ENCODE measurements around the gene SUPT6H.

DNA sequence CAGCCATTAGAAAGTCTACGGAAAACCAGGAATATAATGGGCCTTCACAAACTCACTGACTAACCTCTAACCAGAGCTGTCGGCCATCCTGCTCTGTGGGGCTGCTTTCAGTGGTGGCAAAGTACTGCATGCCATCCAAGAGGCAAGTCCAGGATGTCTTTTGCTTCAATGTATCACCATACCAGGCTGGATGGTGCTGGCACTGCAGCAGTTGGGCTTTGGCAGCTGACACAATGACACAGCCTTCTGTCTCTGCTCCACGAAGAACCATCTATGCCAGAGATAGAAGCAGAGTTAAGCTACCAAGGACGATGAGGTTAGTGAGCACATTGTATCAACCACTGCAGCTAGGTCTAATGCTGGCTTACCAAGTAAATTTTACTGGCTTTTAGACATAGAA is 38.3 kb upstream of the SUPT6H start:
- TF ChIP-seq NFYB (CRISPR knock-in tag; conservative IDR thresholded peaks at IDR 0.05; ENCODE audit: low read depth) = no peak
- TF ChIP-seq, protein P1, sequence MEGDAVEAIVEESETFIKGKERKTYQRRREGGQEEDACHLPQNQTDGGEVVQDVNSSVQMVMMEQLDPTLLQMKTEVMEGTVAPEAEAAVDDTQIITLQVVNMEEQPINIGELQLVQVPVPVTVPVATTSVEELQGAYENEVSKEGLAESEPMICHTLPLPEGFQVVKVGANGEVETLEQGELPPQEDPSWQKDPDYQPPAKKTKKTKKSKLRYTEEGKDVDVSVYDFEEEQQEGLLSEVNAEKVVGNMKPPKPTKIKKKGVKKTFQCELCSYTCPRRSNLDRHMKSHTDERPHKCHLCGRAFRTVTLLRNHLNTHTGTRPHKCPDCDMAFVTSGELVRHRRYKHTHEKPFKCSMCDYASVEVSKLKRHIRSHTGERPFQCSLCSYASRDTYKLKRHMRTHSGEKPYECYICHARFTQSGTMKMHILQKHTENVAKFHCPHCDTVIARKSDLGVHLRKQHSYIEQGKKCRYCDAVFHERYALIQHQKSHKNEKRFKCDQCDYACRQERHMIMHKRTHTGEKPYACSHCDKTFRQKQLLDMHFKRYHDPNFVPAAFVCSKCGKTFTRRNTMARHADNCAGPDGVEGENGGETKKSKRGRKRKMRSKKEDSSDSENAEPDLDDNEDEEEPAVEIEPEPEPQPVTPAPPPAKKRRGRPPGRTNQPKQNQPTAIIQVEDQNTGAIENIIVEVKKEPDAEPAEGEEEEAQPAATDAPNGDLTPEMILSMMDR (IDR thresholded peaks at IDR 0.05) = no peak
- TF ChIP-seq, protein P2, sequence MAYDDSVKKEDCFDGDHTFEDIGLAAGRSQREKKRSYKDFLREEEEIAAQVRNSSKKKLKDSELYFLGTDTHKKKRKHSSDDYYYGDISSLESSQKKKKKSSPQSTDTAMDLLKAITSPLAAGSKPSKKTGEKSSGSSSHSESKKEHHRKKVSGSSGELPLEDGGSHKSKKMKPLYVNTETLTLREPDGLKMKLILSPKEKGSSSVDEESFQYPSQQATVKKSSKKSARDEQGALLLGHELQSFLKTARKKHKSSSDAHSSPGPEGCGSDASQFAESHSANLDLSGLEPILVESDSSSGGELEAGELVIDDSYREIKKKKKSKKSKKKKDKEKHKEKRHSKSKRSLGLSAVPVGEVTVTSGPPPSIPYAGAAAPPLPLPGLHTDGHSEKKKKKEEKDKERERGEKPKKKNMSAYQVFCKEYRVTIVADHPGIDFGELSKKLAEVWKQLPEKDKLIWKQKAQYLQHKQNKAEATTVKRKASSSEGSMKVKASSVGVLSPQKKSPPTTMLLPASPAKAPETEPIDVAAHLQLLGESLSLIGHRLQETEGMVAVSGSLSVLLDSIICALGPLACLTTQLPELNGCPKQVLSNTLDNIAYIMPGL (CRISPR knock-in tag; IDR thresholded peaks at IDR 0.05) = no peak
- no peak for TF ChIP-seq CBFB (CRISPR knock-in tag; IDR thresholded peaks at IDR 0.05; ENCODE audit: low read depth)
- TF ChIP-seq RORB (CRISPR knock-in tag; IDR thresholded peaks at IDR 0.05) = no peak
- TF ChIP-seq, protein P3, sequence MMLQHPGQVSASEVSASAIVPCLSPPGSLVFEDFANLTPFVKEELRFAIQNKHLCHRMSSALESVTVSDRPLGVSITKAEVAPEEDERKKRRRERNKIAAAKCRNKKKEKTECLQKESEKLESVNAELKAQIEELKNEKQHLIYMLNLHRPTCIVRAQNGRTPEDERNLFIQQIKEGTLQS (CRISPR knock-in tag; conservative IDR thresholded peaks at IDR 0.05) = no peak
